HG02981 (cell line): Measurements from ENCODE around the gene WWOX.

Experiments used
- ATAC-seq: cut with Tn5 transposase; IDR thresholded peaks from one replicate; pipeline ENCODE4 v1.9.1; 2021; ENCODE audit warnings: mild to moderate bottlenecking, moderate library complexity; ENCODE audit not compliant: unreplicated experiment

Gene WWOX

DNA sequence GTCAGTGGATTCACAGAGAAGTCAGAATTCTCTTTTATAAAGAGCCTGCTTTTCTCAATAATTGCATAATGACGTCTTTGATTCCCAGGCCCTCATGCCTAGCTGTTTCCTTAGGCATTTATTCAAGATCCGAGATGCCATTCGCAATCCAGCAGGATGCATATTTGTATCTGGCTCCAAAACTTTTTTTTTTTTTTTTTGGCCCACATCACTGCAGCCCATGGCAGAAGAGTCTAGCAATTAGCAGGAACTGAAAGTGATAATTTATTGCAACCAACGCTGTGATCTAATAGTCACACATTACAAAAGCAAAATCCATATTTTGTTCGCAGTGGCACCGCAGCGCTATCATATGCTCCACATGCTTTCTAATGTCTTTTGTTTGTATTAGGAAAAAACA, 997.7 kb downstream of the WWOX start:
- ATAC-seq: no peak

DNA sequence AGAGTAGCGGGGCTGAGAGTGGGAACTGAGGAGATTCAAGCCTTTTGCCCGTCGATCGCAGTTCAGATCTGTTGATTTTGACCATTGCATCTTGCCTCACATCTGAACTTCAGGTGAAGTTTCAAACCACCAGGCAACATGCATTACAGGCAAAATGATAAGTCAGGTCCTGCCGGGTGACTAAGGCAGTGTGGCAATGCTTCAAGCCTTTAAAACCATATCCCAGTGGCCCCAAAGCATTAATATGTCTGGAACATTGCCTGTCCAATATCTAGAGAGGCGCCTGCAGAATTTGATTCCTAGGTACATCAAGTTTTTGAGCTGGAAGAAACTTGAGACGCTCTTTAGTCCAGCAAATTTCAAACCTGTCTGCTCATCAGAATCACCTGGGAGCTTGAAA, 998.3 kb downstream of the WWOX start:
- no peak for ATAC-seq

DNA sequence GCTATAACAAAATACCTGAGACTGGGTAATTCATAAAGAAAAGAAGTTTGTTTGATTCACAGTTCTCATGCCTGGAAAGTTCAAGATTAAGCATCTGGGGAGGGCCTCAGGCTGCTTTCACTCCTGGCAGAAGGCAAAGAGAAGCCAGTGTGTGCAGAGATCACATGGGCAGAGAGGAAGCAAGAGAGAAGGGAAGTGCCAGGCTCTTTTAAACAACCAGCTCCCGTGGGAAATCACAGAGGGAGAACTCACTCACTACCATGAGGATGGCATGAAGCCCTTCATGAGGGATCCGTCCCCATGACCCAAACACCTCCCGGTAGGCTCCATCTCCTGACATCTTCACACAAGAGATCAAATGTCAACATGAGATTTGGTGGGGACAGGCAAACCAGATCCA, 999.5 kb downstream of the WWOX start:
- no peak for ATAC-seq

- no peak for ATAC-seq
These were observed 1000.3 kb downstream of the WWOX start for GRCh38 chr16:79099716-79100115.

DNA sequence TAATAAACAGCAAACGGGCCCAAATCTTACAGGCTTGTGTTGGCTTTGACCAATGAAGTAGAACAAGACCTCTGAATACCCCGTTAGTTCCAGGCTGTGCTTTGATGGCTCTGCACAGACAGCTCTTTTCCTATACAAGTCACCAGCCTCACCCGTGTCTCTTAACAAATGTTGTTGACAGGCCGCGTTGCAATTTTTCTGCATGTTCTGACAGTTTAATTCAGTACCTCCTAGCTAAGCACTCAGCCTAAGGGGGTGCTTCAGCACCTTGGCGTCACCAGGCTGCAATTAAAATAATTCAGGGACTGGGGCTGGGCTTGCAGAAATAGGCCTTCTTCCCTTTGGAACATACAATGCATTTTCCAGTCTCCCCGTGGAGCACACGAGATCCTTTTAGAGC, 1001.0 kb downstream of the WWOX start:
- ATAC-seq: no peak

DNA sequence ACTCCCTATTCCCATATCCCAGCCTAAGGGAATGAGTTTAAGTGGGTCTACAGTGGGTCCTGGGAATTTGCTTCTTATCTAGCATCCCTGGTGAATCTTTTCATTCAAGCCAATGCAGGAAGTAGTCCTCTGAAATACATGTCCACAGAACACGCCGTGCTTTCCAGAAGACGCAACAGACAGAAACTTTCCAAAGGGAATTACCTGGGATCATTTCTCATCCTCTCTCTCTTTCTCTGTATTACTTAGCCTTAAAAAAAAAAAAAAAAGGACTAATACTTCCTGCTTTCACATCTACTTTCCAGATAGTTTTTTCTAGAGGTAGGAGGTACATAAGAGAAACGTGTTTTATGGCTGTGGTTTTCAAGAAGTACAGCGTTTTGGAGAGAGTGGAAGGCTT, 1002.0 kb downstream of the WWOX start:
- no peak for ATAC-seq

GRCh38 chr16:79104567-79104966, 1005.1 kb downstream of the WWOX start:
- no peak for ATAC-seq

DNA sequence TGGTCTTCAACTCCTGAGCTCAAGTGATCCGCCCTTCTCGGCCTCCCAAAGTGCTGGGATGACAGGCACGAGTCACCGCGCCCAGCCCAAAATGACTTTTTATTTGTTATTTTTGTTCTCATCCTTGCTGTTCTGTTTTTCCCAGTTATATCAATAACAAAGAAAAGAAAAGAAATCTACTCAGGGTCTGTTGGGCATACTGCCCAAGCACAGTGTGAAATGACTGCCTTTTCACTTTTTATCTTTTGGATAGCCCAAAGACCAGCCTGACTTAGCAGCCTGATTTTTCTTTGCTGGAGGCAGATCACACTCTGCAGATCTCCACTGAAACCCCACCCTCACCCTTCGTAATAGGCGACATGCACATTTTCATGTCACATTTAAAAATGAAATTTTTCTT, 1007.8 kb downstream of the WWOX start:
- ATAC-seq: no peak

DNA sequence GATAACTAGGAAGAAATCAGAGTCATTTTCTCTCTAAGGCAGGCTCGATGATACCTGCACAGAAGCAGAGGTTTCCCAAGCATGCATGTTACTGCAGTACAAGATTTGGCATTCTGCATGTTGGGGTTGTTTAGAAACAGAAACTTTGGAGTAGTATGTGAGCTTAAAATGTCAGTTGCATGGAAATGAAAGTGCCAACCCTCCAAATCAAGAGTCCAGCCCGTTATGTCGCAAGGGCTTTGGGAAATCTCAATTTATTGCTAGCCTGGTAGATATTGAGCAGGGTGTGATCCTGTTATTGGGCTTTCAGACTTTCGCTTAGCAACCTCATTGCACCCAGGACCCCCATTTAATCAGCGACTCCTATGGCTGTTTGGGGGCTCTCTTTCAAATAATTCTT, 1010.3 kb downstream of the WWOX start:
- no peak for ATAC-seq

DNA sequence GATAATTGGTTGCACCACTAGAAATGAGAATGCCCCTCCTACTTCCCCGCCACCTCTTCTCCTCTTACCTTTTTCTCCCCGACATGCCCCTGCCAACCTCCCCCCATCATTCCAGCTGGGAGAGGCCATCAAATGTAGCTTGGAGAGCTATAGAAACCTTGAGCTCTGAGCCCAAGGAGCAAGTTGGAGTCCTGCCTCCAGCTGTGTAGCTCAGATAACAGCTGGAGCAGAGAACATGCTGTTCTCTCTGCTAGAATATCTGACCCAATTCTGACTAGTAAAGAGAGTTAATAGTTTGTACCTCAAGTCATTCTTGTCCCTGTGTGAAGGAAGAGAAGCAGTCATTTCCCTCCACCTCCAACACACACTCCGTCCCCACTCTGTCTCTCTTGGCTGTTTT, 1010.8 kb downstream of the WWOX start:
- no peak for ATAC-seq

DNA sequence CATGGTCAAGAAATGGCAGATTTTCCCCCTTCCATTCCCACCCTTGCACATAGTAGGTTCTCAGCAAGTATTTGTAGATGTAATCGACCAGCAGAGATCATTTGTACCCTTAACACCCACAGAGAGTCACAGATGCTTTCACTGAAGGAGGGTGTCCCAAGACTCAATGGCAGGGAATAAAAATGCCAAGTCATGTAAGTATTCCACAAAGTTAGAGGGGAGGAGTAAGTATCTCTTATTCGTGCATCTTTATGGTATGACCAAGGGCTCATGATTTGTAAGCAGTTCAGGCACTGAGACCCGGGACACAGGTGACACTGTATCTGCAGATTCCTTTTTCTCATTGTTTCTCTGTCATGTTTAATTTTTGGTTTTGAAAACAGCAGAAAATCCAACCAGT, 1011.5 kb downstream of the WWOX start:
- no peak for ATAC-seq

GRCh38 chr16:79112462-79112861, 1013.0 kb downstream of the WWOX start:
- ATAC-seq: no peak

DNA sequence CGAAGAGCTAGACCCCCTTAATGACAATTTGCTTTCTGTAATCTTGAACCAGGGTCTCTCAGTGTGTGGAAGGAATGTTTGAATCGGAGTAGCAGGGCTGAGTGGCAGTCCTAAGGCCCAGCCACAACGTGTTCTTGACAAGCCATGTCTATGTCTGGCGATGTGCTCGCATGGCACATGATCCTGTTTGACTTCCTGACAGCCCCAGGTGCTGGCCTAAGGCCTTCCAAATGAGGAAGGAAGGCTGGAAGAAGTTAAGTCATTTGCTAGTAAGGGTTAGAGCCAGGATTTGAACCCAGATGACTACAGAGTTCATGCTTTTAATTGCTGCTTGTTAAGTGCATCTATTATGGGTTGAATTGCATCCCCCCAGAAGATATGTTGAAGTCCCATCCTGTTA, 1014.4 kb downstream of the WWOX start:
- no peak for ATAC-seq

GRCh38 chr16:79114759-79115158, 1015.3 kb downstream of the WWOX start:
- ATAC-seq: no peak

DNA sequence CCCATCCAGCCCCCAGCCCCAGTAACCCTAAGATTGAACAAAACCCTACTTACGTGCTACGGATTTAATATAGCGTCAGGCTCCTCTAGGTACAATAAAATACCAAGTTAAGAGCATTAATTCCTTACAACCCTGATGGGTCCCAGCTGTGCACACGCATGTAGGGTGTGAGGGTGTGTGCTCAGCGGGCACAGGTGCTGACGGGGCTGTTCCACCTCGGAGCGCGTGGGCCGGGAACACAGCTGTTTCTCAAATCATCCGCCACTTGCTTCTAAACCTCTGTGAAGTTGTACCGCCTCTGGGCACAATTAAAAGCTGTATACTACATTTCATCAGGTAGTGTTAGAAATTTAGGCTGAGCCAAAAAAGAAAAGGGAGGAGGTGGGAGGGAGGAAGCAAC, 1022.5 kb downstream of the WWOX start:
- no peak for ATAC-seq

DNA sequence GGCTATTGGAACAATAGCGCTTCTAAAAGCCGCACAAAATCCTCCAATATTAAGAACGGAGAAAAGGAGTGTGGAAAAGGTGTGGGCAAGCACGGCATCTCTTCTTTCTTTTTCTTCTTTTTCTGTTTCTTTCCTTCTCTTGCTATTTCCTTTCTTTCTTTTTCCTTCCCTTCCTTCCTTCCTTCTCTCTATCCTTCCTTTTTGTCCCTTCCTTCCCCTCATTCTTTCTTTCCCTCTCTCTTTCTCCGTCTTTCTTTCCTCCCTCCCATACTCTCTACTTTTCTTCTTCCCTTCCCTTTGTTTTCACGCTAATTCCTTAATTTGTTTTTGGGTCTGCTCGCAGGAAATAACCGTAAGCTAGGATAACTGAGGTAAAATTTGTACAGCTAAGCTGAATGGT, 1022.9 kb downstream of the WWOX start:
- no peak for ATAC-seq

DNA sequence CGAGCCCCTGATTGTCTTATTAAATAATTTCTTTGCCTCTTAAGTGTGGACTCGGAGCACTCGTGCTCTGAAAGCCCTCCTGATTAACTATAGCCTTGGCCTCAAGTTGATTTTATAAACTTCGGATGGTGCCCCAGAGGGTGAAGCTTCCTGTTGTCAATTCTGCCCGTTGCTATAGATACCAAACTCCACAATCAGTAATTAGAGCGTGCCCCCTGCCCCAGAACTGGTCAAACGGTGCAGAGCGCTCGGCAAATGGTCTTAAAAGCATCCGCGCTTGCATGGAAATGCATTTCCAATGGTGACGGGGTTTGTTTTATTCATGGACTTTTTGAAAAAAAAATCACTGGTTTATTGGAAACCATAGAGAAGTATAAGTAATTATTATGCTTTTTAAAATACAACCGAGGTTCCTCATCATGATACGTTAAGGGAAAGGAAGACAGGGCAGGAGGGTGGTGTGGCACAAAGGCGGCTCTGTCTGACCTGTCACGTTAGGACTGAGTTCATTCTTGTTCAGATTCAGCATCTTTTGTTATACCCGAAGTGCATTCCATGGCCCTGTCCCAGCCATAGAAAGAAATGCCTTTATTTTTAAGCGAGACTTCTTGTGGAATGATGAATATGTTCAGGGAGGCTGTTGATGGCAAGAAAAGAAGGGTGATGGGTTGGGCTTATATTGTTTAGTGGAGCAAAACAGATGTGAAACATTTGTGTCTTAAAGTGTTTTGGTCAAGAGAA, 1024.7 kb downstream of the WWOX start:
- ATAC-seq: no peak

DNA sequence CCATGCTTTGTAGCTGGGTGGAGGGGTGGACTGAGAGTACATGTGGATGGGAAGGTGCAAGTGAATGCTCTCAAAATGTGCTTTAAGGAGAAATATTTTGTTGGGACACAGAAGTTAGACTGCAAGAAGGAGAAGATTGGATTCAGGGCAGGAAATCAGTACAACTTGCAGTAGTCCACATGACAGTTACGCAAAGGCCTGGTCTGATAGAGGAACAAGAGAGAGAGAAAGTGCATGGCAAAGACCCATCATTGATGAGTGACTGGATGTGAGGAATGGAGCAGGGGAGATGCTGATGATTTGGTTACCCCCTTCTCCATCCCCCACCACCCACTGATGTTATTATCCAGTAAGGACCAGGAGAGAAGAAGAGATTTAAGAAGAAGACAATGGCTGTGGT, 1028.3 kb downstream of the WWOX start:
- ATAC-seq: no peak

DNA sequence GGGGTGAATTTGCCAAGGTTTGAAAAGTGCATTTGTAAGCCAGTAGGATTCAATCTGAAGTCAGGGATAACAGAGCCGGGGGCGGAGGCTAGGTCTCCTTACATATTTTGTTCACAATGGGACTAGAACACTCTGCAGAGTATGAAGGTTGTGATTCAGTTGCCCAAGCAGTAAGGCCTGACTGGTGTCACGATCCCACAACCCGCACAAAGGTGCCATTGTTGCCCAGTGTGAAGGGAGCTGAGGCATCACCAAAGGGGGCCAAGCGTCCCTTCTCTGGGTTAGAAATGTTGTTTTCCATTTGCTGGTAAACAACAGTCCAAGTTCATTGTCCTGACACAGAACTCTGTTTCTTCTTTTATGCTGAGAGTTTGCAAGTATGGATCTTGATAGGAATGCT, 1029.3 kb downstream of the WWOX start:
- ATAC-seq: no peak

- ATAC-seq: no peak
These were observed 1031.2 kb downstream of the WWOX start for GRCh38 chr16:79130616-79131015.

GRCh38 chr16:79131321-79132075, 1032.0 kb downstream of the WWOX start:
- ATAC-seq: no peak

GRCh38 chr16:79132701-79133100, 1033.2 kb downstream of the WWOX start:
- ATAC-seq: no peak

- no peak for ATAC-seq
These were observed 1034.8 kb downstream of the WWOX start for GRCh38 chr16:79134300-79134699.
